Measurements from ENCODE around the gene SMIM10L2A. TPM values are rescaled to one million over a fixed set of nuclear protein-coding genes. Genes with fewer than 3 reads are reported as not detected.

SMIM10L2A gene
- total RNA-seq, 6 experiments from 2014 or later = not detected

GRCh38 chrX:135432881-135433521 lies 11.3 kb downstream of the SMIM10L2A start:
- no peak overlapping the region for H3K27ac Mint-ChIP-seq
- no peaks in the 10 kb centered on the region; the same call in 1 of the 2 replicates for H3K27me3 Mint-ChIP-seq (ENCODE audit: insufficient read depth)
- no peak overlapping the region for H3K4me3 Mint-ChIP-seq
- DNase-seq = no peak
- no peaks in the 10 kb centered on the region for H3K4me1 Mint-ChIP-seq (ENCODE audit: low read depth)
- no peaks in the 10 kb centered on the region for H3K36me3 Mint-ChIP-seq (ENCODE audit: low read depth)
- H3K9me3 Mint-ChIP-seq = peaks cover 15% of the 10 kb centered on the region; the same call in 1 of the 2 replicates
- no peak for TF ChIP-seq CTCF (IDR thresholded peaks at IDR 0.05)

GRCh38 chrX:135433531-135434257 lies 11.9 kb downstream of the SMIM10L2A start:
- Mint-ChIP-seq H3K27me3 (ENCODE audit: insufficient read depth) (no peaks in the 10 kb centered on the region; the same call in 1 of the 2 replicates), H3K27ac (no peak overlapping the region), H3K9me3 (peaks cover 15% of the 10 kb centered on the region; the same call in 1 of the 2 replicates), H3K4me1 (ENCODE audit: low read depth) (no peaks in the 10 kb centered on the region), H3K4me3 (no peak overlapping the region), H3K36me3 (ENCODE audit: low read depth) (no peaks in the 10 kb centered on the region)
- no peak for TF ChIP-seq CTCF (IDR thresholded peaks at IDR 0.05)
- DNase-seq = no peak

- Mint-ChIP-seq H3K36me3 (ENCODE audit: low read depth) (no peaks in the 10 kb centered on the region), H3K4me3 (no peak overlapping the region), H3K4me1 (ENCODE audit: low read depth) (no peaks in the 10 kb centered on the region), H3K27ac (no peak overlapping the region), H3K27me3 (ENCODE audit: insufficient read depth) (no peaks in the 10 kb centered on the region; the same call in 1 of the 2 replicates), H3K9me3 (peaks cover 15% of the 10 kb centered on the region; the same call in 1 of the 2 replicates)
- DNase-seq = no peak
- TF ChIP-seq CTCF (IDR thresholded peaks at IDR 0.05) = no peak
Measured at GRCh38 chrX:135434258-135435138, 12.8 kb downstream of the SMIM10L2A start.

GRCh38 chrX:135435139-135435922 lies 13.6 kb downstream of the SMIM10L2A start:
- H3K4me3 Mint-ChIP-seq = no peak overlapping the region
- H3K27me3 Mint-ChIP-seq (ENCODE audit: insufficient read depth) = no peaks in the 10 kb centered on the region; the same call in 1 of the 2 replicates
- no peak for TF ChIP-seq CTCF (IDR thresholded peaks at IDR 0.05)
- no peaks in the 10 kb centered on the region for H3K4me1 Mint-ChIP-seq (ENCODE audit: low read depth)
- no peak for DNase-seq
- no peak overlapping the region for H3K27ac Mint-ChIP-seq
- no peaks in the 10 kb centered on the region for H3K36me3 Mint-ChIP-seq (ENCODE audit: low read depth)
- peaks cover 15% of the 10 kb centered on the region; the same call in 1 of the 2 replicates for H3K9me3 Mint-ChIP-seq

- no peak for DNase-seq
- Mint-ChIP-seq H3K9me3 (peaks cover 15% of the 10 kb centered on the region; the same call in 1 of the 2 replicates), H3K4me3 (no peak overlapping the region), H3K4me1 (ENCODE audit: low read depth) (no peaks in the 10 kb centered on the region), H3K36me3 (ENCODE audit: low read depth) (no peaks in the 10 kb centered on the region), H3K27ac (no peak overlapping the region), H3K27me3 (ENCODE audit: insufficient read depth) (no peaks in the 10 kb centered on the region; the same call in 1 of the 2 replicates)
- no peak for TF ChIP-seq CTCF (IDR thresholded peaks at IDR 0.05)
Measured at GRCh38 chrX:135435933-135436332, 14.2 kb downstream of the SMIM10L2A start.
